GM21786 (cell line): ENCODE data around the gene MALRD1.
"Not testable (repeated sequence)": the region's sequence is repeated elsewhere in the genome, so short reads cannot be mapped to it uniquely, and the experiment has no call there.

Experiments
- ATAC-seq: cut with Tn5 transposase; IDR thresholded peaks from one replicate; pipeline ENCODE4 v1.9.1; 2021; ENCODE audit not compliant: unreplicated experiment

MALRD1 gene

DNA sequence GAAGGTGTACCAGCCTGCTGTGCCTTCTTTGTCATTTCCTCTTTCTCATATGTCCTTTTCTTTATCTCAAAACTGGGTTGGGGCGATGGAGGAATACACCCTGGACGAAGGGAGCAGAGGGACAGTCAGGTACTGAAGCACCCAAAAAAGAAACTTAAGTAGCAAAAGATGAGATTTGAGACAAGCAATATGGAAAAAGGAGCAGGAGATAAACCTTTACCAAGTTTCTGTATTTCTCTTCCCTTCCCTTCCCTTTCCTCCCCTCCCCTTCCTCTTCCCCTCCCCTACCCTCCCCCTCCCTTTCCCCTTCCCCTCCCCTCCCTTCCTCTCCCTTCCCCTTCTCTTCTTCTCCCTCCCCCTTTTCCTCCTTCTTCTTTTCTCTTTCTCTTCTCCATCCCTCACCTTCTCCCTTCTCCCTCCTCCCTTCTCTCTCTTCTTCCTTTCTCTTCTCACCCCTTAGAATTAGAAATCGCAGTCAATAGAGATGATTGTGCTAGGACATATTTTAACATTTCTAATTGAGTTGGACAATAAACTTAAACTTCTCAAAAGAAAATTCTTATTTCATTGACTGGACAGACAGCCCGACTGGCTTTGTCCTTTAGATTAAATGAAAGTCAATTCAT, 652.9 kb downstream of the MALRD1 start:
- ATAC-seq, result no peak

DNA sequence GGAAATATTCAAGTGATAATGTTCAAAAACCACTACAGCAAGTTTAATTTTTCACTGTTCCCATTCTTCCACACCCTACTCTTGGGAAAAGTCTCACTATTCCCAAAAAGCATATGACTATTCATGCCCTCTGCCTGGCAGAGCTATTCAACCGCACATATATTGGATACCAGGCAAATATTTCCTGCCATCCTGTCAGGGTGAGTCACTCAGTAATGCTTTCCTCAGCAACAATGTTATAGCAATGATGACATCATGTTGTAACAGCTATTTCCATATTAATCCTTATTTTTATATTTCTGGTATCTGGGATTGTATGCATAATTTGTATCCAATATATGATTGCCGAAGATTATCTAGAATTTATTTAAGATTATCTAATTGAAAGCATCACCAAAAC, 653.6 kb downstream of the MALRD1 start:
- no peak for ATAC-seq

DNA sequence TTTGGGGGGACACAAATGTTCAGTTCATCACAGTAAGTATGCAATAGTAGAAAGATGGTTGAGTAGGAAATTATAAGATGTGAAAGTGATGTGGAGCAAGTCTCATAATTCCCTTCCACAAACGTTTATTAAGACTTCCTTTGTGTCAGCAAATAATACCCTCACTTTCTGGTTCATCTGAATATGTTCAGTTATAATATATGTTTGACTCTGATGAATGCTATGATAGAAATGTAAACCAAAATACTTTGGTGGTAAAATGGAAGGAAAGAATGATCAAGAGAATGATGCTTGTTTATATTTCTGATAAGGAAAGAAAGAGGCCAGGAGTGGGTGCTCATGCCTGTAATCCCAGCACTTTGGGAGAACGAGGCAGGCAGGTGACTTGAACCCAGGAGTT, 655.9 kb downstream of the MALRD1 start:
- ATAC-seq, result no peak

DNA sequence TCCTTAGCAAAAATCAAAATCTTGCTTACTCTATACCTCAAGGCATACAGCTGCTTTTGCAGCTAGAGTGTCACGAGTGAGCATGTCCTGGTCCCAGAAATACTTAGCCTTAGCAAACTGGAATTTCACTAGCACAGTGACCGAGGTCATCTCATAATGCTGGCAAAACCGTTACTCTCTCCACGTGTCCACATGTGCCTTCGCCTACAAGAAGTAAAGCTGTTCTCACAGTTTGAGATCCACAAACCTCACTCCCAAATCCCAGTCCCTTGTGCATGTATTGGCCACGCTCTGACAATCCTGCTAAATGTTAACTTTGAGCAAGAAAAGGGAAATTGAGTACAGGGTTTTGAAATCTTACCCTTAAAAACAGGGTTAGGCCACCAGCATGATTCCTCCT, 656.6 kb downstream of the MALRD1 start:
- ATAC-seq, result no peak

DNA sequence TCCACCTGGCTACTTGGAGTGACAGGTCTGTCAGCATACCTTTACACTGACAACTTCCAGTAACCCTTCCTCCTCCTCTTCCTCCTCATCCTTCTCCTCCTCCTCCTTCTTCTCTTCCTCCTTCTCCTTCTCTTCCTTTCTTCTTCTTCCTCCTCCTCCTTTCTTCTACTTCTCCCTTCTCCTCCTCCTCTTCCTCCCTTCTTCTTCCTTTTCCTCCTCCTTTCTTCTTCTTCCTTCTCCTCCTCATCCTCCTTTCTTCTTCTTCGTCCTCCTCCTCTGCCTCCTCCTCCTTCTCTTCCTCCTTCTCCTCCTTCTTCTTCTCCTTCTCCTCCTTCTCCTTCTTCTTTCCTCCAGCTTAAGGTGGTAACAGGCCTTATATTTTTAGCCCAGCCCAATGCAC, 658.3 kb downstream of the MALRD1 start:
- ATAC-seq, result no peak

DNA sequence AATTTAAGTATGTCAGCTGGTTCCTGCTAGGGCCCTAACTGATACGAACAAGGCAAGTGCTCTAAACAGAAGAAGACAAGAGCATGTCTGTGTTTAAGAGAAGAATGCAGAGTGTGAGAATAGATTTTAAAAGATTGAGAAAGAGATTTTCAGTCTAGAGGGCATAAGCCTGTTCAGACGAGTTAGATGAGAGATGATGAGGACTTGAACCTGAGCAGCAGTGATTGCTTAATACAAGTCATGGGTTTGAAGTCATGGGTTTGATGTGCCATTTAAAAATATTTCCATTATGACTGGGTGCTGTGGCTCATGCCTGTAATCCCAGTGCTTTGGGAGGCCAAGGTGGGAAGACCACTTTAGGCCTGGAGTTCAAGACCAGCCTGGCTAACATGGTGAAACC, 658.8 kb downstream of the MALRD1 start:
- ATAC-seq, result no peak

DNA sequence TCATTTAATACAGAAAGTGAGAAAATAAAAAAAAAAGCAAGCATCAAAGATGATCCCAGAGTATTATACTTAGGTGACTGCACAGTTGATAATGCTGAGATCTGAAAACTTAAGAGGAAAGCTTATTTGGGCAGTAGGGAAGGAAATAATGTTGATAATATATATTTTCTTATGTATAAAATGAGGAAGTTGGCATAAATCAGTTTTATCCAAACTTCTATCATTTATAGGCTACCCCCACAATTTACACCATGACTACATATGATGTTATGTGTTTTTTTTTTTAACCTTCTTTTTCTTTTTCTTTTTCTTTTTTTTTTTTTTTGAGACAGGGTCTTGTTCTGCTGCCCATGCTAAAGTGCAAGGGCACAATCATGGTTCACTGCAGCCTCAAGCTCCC, 659.4 kb downstream of the MALRD1 start:
- ATAC-seq, result no peak

DNA sequence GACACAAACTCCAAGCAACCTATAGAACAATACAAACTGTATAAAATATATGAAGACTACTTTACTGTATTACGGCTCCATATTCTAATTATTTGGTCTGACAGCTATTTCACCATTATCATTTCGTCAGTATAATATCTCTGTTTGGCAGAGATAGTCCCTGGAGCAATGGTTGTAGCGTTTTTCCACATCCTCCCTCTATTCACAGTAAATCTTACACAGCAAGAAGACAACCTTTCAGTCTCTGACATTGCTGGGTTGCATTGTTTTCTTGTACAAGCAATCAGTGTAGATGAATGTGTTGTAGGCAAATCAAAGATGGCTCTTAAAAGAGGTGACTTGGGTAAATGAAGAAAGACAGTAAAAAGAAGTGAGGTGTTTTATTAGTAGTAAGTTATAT, 662.0 kb downstream of the MALRD1 start:
- no peak for ATAC-seq

DNA sequence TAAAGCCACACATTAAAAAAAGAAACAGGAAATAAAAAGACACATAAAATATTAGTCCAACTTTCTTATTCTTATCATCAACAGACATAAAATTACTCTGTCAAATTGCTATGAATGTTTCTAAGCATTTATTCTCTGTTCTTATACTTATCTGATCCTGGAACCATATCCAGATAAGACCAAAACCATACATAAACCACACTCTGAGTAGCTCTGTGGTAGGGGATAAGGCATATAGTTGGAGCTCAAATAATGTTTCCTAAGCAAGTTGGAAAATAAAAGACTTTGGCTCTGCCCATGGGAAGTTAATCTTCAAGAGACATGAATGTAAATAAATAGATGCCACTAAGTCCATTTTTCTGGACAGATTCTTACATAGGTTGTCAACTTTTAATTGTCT, 664.6 kb downstream of the MALRD1 start:
- no peak for ATAC-seq

DNA sequence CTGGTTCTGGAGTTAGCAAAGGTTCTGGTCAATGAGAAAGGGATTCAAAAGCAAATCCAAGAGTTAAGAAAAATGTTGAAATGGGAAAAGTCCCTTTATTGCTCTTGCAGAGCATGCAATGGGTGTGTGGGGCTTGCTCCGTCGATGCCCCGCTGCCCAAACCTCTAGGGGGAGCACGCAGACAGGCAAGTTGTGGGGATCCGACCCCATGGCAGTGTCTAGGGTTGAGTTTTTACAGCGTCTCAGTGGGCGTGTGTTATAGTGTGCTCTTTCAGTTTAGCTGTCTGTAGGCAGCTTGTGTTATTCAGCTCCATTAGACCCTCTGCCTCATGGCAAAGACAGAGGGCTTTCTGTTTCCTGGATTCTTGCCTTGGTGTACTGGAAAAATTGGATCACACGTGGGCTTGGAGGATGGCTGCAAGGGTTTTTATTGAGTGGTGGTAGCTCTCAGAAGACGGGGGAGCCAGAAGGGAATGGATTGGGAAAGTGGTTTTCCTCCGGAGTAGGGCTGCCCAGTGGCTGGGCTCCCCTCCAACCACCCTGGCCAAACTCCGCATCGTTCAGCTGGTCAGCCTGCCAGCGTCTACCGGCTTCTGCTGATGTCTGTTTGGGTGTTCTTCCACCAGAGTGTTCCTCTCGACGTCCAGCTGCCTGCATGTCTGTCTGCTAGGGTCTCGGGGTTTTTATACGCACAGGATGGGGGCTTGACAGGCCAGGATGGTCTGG, 665.4 kb downstream of the MALRD1 start:
- ATAC-seq, result no peak

DNA sequence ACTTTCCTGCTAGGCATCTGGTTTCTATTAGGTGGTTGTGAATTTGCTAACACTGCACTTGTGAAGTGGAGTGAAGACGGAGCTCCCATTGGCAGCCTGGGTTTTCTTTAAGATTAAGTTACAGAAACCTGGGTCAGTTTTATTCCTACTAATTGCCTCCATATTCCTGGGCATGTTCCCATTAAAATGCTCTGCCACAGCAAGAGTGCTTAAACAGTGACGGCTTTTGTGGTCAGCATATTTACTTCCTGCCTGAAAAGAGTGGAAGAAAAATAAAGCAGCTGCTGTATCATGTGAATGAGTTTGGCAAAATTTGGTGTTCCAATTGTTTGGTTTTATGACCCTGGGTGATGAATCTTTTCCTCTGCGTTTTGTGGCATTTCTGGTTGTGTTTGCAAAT, 670.7 kb downstream of the MALRD1 start:
- no peak for ATAC-seq

DNA sequence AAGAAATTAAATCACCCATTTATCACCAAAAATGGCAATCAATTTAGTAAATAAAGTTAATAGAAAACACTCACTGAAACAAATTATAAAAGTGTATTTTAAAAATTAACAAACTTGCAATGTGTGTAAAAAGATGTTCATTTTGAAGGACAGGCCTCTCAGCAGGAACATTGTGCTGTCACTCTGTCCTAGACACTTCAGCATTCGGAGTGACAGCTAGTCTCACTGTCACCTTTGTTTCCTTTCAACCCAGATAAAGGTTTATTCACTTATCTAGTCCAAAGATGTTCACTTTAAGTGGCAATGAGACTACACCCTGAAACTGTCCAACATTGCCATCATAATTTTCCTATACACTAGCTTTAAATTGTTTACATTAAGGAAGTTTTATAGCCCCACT, 675.7 kb downstream of the MALRD1 start:
- ATAC-seq, result no peak

DNA sequence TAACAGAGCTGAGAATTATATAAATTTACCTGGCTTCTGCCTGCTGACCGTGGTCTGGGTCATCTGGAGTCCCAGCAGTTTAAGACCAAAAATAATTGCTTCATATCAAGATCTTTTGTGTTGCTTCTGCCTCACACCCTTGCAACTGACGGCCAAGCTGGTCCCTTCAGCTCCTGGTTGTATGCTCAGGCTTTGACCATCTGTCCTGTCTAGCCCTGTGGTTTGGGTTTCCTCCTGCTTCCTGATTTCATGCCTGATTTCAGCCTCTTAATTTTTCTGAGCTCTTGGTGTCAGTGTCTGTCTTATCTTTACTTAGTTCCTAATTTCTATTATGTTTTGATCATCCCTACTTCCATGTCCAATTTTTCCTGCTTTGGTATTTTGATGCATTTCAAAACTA, 679.8 kb downstream of the MALRD1 start:
- ATAC-seq, result no peak

DNA sequence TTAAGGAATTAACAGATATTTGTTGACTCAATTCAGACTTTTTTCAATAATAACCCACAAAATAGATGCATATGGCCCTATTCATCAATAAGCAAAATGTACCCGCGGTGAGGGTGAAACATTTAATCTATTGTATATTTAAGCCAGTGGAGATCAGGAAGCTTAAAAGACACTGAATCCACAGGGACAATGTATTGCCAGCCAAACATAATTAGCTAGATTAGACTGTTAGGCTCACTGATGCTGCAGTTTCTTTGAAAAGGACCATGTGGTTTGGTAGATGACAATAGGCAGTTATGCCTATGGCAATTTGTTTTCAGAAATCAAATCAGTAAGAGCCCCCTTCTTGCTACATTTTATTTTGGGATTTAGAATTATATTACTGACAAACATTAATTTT, 680.4 kb downstream of the MALRD1 start:
- ATAC-seq, result no peak

DNA sequence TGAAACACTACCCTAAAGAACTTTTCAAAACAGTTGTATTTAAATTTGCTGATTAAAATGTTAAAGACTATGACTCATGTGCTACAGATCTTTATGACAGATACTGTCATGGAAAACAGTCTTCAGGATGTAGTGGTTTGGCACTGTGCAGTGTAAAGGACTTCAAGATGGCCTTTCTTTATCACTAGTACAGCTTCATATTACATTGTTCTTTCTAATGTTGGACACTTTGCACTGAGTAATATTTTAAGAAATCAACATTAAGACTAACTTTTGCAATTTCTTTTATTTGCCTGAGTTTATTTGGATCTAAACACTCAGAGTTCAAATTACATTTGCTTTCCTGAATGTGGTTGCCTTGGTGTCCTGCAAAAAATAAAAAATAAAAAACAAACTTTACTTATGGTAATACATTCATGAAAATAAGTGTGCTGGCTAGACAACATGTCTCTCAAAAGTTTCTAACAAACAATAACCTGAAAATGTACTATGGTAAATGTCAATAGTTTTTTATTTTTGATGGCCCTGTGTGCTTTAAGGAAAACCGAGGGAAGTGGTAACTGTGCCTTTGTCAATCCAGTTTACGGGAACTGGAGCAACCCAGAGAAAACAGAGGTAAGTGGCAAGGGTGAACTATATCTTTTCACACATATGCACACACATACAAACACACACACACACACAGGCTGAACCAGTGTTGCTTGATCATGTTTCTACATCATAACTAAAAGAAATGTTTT, 681.7 kb downstream of the MALRD1 start:
- no peak for ATAC-seq

DNA sequence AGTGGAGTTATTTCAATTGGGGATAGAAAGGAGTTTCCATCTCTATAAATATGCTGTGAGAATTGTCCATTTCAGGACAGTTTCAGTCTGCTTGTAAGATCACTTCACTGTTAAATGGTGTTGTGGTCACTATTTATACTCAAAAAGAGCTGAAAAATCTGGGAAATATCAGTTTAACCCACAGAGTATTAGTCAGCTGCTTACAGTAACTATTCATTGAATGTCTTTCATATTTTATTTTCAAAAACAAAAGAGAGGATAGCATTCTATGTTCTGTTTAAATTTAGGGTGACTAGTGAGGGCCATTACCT, 682.3 kb downstream of the MALRD1 start:
- no peak for ATAC-seq

DNA sequence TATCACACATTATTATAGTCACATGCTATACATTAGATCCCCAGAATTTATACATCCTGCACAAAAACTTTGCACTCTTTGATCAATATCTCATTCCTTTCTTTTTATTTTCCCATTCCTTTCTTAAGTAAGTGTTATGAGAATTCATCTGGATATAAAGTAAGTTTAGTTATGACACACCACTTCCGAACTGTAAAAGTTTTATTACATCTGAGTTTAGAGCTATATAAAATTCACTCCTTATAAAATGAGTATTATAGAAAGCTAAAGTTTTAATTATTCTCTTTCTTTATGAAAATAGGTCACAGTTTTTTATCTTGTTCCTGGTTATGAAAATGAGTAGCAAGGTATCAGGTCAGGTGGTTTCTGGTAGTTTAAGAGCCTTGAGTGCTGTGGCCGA, 683.0 kb downstream of the MALRD1 start:
- ATAC-seq, result no peak

DNA sequence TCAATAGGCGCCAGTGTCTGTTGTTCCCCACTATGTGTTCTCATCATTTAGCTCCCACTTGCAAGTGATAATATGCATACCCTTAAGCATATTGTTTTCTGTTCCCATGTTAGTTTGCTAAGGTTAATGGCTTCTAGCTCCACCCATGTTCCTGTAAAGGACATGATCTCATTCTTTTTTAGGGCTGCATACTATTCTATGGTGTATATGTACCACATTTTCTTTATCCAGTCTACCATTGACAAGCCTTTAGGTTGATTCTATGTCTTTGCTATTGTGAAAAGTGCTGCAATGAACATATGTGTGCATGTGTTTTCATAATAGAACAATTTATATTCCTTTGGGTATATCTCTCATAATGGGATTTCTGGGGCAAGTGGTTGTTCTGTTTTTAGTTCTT, 689.8 kb downstream of the MALRD1 start:
- ATAC-seq, result no peak

DNA sequence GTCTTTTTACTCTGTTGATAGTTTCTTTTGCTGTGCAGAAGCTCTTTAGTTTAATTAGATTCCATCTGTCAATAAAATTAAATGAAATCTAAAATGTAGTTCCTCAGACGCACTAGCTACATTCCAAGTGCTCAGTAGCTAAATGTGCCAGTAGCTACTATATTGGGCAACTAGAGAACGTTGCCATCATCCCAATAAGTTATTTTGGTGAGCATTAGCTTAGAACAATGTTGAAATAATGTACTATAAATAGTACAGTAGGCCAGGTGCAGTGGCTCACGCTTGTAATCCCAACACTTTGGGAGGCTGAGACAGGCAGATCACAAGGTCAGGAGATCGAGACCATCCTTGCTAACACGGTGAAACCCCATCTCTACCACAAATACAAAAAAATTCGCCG, 690.6 kb downstream of the MALRD1 start:
- not testable (repeated sequence) for ATAC-seq

DNA sequence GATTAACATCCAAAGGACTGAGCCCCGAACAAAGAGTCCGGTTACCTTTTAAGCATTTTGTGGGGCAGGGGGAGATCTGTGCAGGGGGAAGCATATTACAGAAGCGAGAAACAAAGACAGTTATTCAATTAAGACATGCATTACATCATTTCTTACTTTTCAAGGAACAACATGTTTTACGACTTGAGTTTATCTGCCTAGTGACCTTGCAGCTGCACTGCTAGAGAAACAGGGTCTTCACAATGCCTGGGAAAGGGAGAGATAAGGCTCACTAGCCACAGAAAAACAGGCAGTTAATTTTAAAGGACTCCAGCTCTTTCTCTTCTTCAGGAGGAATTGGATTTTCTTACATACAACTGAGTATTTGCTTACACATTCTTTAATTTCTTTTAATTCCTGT, 693.5 kb downstream of the MALRD1 start:
- not testable (repeated sequence) for ATAC-seq

DNA sequence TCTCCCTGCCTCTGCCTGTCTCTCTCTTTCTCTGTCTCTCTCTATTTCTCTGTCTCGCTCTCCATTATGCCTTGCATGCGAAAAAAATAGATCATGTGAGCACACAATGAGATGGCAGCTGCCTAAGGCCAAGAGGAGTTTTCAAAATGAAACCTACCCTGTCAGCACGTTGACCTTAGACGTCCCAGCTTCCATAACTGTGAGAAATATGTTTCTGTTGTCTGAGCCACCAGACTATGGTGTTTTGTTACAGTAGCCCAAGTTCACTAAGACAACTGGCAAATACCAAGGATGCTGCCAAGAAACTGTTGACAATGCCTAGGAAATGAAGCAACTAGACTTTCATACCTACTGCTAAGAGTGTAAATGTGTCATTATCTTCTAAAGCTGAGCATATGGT, 697.1 kb downstream of the MALRD1 start:
- ATAC-seq, result no peak

DNA sequence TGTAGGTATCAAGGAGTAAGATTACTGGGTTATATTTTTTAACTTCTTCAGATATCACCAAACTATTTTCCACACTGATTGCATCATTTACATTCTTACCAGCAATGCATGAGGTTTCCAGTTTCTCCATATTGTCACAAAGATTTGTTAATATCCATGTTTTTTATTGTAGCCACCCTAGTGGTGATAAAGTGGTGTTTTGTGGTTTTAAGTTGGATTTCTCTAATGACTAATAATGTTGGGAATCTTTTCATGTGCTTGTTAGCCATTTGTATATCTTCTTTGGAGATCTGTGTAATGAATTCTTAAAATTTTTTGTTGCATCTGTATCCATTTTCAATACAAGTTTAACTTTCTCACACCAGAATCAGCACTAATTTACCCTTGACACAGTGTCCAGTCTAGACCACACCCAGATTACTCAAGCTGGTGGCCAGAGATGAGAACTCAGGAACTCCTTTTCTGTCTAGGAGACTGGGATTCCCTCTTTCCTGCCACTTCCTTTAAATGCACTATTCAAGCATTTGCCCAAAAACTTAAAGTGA, 700.7 kb downstream of the MALRD1 start:
- no peak for ATAC-seq
